ENCODE results near the gene TAB2.
"Not testable (repeated sequence)": the region's sequence is repeated elsewhere in the genome, so short reads cannot be mapped to it uniquely, and the experiment has no call there.

Gene TAB2

GRCh38 chr6:149334682-149335160, 17.2 kb downstream of the TAB2 start:
- DNase-seq, result no peak

GRCh38 chr6:149335924-149336608, 18.6 kb downstream of the TAB2 start:
- no peak for DNase-seq

GRCh38 chr6:149336609-149336928, 19.1 kb downstream of the TAB2 start:
- DNase-seq, result no peak

- DNase-seq, result no peak
These were observed 19.8 kb downstream of the TAB2 start for GRCh38 chr6:149337320-149337719.

- DNase-seq, result no peak
These were observed 22.7 kb downstream of the TAB2 start for GRCh38 chr6:149340200-149340599.

GRCh38 chr6:149342525-149342924, 25.0 kb downstream of the TAB2 start:
- no peak for DNase-seq

GRCh38 chr6:149343501-149343900, 26.0 kb downstream of the TAB2 start:
- no peak for DNase-seq

- DNase-seq, result no peak
These were observed 28.6 kb downstream of the TAB2 start for GRCh38 chr6:149346078-149346477.

- DNase-seq, result no peak
These were observed 29.6 kb downstream of the TAB2 start for GRCh38 chr6:149347067-149347466.

GRCh38 chr6:149349279-149349678, 31.8 kb downstream of the TAB2 start:
- DNase-seq, result not testable (repeated sequence)

GRCh38 chr6:149354009-149354408, 36.5 kb downstream of the TAB2 start:
- DNase-seq, result no peak

GRCh38 chr6:149356081-149356750, 38.7 kb downstream of the TAB2 start:
- DNase-seq, result no peak

- no peak for DNase-seq
These were observed 40.4 kb downstream of the TAB2 start for GRCh38 chr6:149357726-149358538.

GRCh38 chr6:149359440-149359839, 41.9 kb downstream of the TAB2 start:
- no peak for DNase-seq

- DNase-seq, result no peak
These were observed 43.0 kb downstream of the TAB2 start for GRCh38 chr6:149360536-149360935.

GRCh38 chr6:149362289-149362688, 44.8 kb downstream of the TAB2 start:
- DNase-seq, result no peak

GRCh38 chr6:149363154-149363553, 45.6 kb downstream of the TAB2 start:
- no peak for DNase-seq

- DNase-seq, result no peak
These were observed 47.0 kb downstream of the TAB2 start for GRCh38 chr6:149364557-149364956.

- no peak for DNase-seq
These were observed 47.7 kb downstream of the TAB2 start for GRCh38 chr6:149365197-149365596.

- DNase-seq, result no peak
These were observed 48.9 kb downstream of the TAB2 start for GRCh38 chr6:149366267-149366921.

- no peak for DNase-seq
These were observed 50.6 kb downstream of the TAB2 start for GRCh38 chr6:149368065-149368464.

GRCh38 chr6:149371154-149371553, 53.6 kb downstream of the TAB2 start:
- DNase-seq, result no peak

- DNase-seq, result no peak
These were observed 54.5 kb downstream of the TAB2 start for GRCh38 chr6:149372062-149372461.

Data from cortex of kidney (tissue), 1 donor.